HEK293 (cell line): ENCODE results near the gene ADI1.
"Not testable (repeated sequence)": the region's sequence is repeated elsewhere in the genome, so short reads cannot be mapped to it uniquely, and the experiment has no call there.

Experiments
- CTCF ChIA-PET: fragments of 350-600 bp; formaldehyde crosslinking; extraction: SDS; loops from one replicate; lab custom pipeline; 2021; ENCODE audit warnings: antibody characterized with exemption; lab: Yijun Ruan, JAX
- POLR2A ChIA-PET: fragments of 300-600 bp; formaldehyde crosslinking; extraction: SDS; loops from one replicate; lab custom pipeline; 2020; ENCODE audit warnings: antibody characterized with exemption, inconsistent platforms; lab: Yijun Ruan, JAX
- H3K27ac ChIP-seq: fragments of 200-500 bp; sonication (Bioruptor generic); 2 replicates; pipeline ENCODE4 v1.5.1; 2014; ENCODE audit warnings: low read depth, low read length, control low read depth, inconsistent platforms; ENCODE audit errors: extremely low read depth
- H3K36me3 ChIP-seq, 2 experiments: fragments of 200-500 bp in 1 of 2; sonication (Bioruptor generic) in 1 of 2; 1 replicate in 1 of 2; 2 replicates in 1 of 2; pipeline ENCODE4 v1.5.1; 2014 to 2017; ENCODE audit warnings: inconsistent platforms in 2 of 2, low read length in 2 of 2; ENCODE audit not compliant: control insufficient read depth in 2 of 2, insufficient read depth in 1 of 2
- H3K4me1 ChIP-seq: fragments of 200-500 bp; sonication (Bioruptor generic); 2 replicates; pipeline ENCODE4 v1.5.1; 2014; ENCODE audit warnings: mild to moderate bottlenecking, low read length, inconsistent platforms; ENCODE audit not compliant: control insufficient read depth, insufficient read depth
- H3K4me3 ChIP-seq: 2 replicates; pipeline ENCODE4 v1.5.1; 2011; ENCODE audit warnings: low read depth, mild to moderate bottlenecking, control low read depth, low read length, moderate library complexity
- H3K9me3 ChIP-seq: fragments of 200-500 bp; sonication (Bioruptor generic); 2 replicates; pipeline ENCODE4 v1.5.1; 2014; ENCODE audit warnings: low read depth, low read length, inconsistent platforms; ENCODE audit not compliant: control insufficient read depth, insufficient read depth
- GLIS1 ChIP-seq: fragments of 450-650 bp; formaldehyde crosslinking; IDR thresholded peaks from 2 replicates; pipeline ENCODE4 v1.5.1; 2016; ENCODE audit warnings: missing biosample characterization, missing genetic modification characterization
- KLF8 ChIP-seq: fragments of 450-650 bp; formaldehyde crosslinking; IDR thresholded peaks from 2 replicates; pipeline ENCODE4 v1.5.1; 2016; ENCODE audit warnings: missing biosample characterization, missing genetic modification characterization
- MEIS1 ChIP-seq: sonication (generic); formaldehyde crosslinking; IDR thresholded peaks from 2 replicates; pipeline ENCODE4 v1.8.1; 2022; ENCODE audit warnings: missing genetic modification reagents, mild to moderate bottlenecking, borderline replicate concordance
- REPIN1 ChIP-seq: fragments of 450-650 bp; formaldehyde crosslinking; IDR thresholded peaks from 2 replicates; pipeline ENCODE4 v1.5.1; 2017; ENCODE audit warnings: missing biosample characterization, missing genetic modification characterization, low read depth
- SCRT2 ChIP-seq: fragments of 450-650 bp; formaldehyde crosslinking; IDR thresholded peaks from 2 replicates; pipeline ENCODE4 v1.5.1; 2016; ENCODE audit warnings: missing biosample characterization, missing genetic modification characterization
- SP2 ChIP-seq: fragments of 450-650 bp; formaldehyde crosslinking; IDR thresholded peaks from 2 replicates; pipeline ENCODE4 v1.5.1; 2016; ENCODE audit warnings: missing biosample characterization, missing genetic modification characterization
- TRIM28 ChIP-seq: IDR thresholded peaks from 2 replicates; pipeline ENCODE4 v1.6.1; 2011; ENCODE audit warnings: low read length, control low read depth, borderline replicate concordance
- ZNF169 ChIP-seq: fragments of 450-650 bp; formaldehyde crosslinking; IDR thresholded peaks from 2 replicates; pipeline ENCODE4 v1.5.1; 2016; ENCODE audit warnings: missing biosample characterization, missing genetic modification characterization
- ZNF2 ChIP-seq: fragments of 450-650 bp; formaldehyde crosslinking; IDR thresholded peaks from 2 replicates; pipeline ENCODE4 v1.5.1; 2016; ENCODE audit warnings: missing biosample characterization, missing genetic modification characterization
- ZNF23 ChIP-seq: fragments of 450-650 bp; formaldehyde crosslinking; IDR thresholded peaks from 2 replicates; pipeline ENCODE4 v1.5.1; 2016; ENCODE audit warnings: missing biosample characterization, missing genetic modification characterization, borderline replicate concordance
- ZNF24 ChIP-seq: fragments of 450-650 bp; formaldehyde crosslinking; IDR thresholded peaks from 2 replicates; pipeline ENCODE4 v1.5.1; 2016; ENCODE audit warnings: missing biosample characterization, missing genetic modification characterization
- ZNF391 ChIP-seq: fragments of 450-650 bp; formaldehyde crosslinking; IDR thresholded peaks from 2 replicates; pipeline ENCODE4 v1.5.1; 2016; ENCODE audit warnings: low read depth, missing biosample characterization, missing genetic modification characterization, borderline replicate concordance
- ZNF473 ChIP-seq: fragments of 450-650 bp; formaldehyde crosslinking; IDR thresholded peaks from 2 replicates; pipeline ENCODE4 v1.5.1; 2017; ENCODE audit warnings: missing biosample characterization, missing genetic modification characterization
- ZNF623 ChIP-seq: fragments of 450-650 bp; formaldehyde crosslinking; IDR thresholded peaks from 2 replicates; pipeline ENCODE4 v1.5.1; 2016; ENCODE audit warnings: missing biosample characterization, missing genetic modification characterization
- ZNF776 ChIP-seq: fragments of 450-650 bp; formaldehyde crosslinking; IDR thresholded peaks from 2 replicates; pipeline ENCODE4 v1.5.0; 2017; ENCODE audit warnings: missing biosample characterization, missing genetic modification characterization, borderline replicate concordance
- ZNF837 ChIP-seq: fragments of 450-650 bp; formaldehyde crosslinking; IDR thresholded peaks from 2 replicates; pipeline ENCODE4 v1.5.1; 2016; ENCODE audit warnings: missing biosample characterization, missing genetic modification characterization
- TF ChIP-seq, protein P1 (sequence below): fragments of 450-650 bp; formaldehyde crosslinking; IDR thresholded peaks from 2 replicates; pipeline ENCODE4 v1.5.1; 2016; ENCODE audit warnings: missing biosample characterization, missing genetic modification characterization
- TF ChIP-seq, protein P2 (sequence below): fragments of 450-650 bp; formaldehyde crosslinking; IDR thresholded peaks from 2 replicates; pipeline ENCODE4 v1.5.1; 2016; ENCODE audit warnings: missing biosample characterization, missing genetic modification characterization
- TF ChIP-seq, protein P3 (sequence below): fragments of 450-650 bp; formaldehyde crosslinking; IDR thresholded peaks from 2 replicates; pipeline ENCODE4 v1.5.1; 2016; ENCODE audit warnings: missing biosample characterization, missing genetic modification characterization
- TF ChIP-seq, protein P4 (sequence below): fragments of 450-650 bp; formaldehyde crosslinking; IDR thresholded peaks from 2 replicates; pipeline ENCODE4 v1.5.1; 2016; ENCODE audit warnings: missing biosample characterization, missing genetic modification characterization
- TF ChIP-seq, protein P5 (sequence below): fragments of 450-650 bp; formaldehyde crosslinking; IDR thresholded peaks from 2 replicates; pipeline ENCODE4 v1.5.1; 2016; ENCODE audit warnings: missing biosample characterization, missing genetic modification characterization, low read depth

Gene ADI1

DNA sequence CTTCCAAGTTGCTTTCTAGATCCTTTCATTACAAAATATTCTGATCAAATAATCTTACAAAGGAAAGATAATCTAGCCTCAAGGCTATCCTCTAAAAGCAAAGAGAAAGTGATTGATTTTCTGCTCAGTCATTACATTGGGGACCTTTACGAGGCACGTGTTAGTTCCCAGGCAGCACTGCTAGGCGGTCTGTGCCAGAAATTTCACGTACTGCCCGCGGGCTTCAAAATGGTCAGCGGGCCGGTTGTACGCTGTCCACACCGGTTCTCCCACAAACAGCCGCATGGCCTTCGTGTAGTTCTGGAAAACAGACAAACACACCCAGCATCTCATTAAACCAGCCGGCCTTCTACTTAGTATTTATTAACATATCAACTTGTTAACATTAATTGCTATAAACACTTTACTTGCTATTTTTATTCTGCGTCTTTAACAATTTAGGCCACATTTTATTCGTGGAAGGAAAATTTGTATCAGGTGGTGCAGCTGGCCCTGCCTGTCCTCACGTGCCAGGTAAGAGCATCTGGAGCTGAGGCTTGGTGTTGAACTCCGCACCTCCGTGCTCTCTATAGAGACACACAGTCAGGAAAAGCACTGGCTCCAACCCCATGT, 20.4 kb downstream of the ADI1 start:
- Histone ChIP-seq H3K4me1 (no peaks in the 10 kb centered on the region), H3K27ac (no peak overlapping the region), H3K9me3 (no peaks in the 10 kb centered on the region), H3K4me3 (no peak overlapping the region), H3K36me3 (peaks cover 0 to 65% of the 10 kb centered on the region in 2 experiments; a peak in 1 of 3 replicates)
- TF ChIP-seq TRIM28 (no peak), ZNF169 (tag by site-specific recombination) (no peak), KLF8 (tag by site-specific recombination) (no peak)
- TF ChIP-seq, protein P1, sequence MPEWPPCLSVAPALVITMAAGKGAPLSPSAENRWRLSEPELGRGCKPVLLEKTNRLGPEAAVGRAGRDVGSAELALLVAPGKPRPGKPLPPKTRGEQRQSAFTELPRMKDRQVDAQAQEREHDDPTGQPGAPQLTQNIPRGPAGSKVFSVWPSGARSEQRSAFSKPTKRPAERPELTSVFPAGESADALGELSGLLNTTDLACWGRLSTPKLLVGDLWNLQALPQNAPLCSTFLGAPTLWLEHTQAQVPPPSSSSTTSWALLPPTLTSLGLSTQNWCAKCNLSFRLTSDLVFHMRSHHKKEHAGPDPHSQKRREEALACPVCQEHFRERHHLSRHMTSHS (tag by site-specific recombination) = no peak
- TF ChIP-seq, protein P2, sequence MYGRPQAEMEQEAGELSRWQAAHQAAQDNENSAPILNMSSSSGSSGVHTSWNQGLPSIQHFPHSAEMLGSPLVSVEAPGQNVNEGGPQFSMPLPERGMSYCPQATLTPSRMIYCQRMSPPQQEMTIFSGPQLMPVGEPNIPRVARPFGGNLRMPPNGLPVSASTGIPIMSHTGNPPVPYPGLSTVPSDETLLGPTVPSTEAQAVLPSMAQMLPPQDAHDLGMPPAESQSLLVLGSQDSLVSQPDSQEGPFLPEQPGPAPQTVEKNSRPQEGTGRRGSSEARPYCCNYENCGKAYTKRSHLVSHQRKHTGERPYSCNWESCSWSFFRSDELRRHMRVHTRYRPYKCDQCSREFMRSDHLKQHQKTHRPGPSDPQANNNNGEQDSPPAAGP = no peak
- CTCF ChIA-PET = no interaction called here
- POLR2A ChIA-PET = no interaction called here

DNA sequence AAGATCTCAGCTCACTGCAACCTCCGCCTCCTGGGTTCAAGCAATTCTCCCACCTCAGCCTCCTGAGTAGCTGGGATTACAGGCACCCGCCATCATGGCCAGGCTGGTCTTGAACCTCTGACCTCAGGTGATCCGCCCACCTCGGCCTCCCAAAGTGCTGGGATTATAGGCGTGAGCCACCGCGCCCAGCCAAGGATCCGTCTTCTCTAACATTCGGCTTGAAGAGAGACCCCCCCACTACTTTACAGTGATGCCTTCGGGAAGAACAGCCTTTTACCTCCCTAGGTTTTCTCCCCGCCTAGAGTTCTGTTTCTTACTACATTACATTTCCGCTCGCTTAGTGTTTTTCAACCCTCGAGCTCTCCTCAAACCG, 22.6 kb downstream of the ADI1 start:
- ChIA-PET POLR2A (interaction anchor here (0.8 kb wide), 1 partner anchor 22 kb away, joined by 3 read pairs; no protein-coding TSS in a partner anchor), CTCF (interaction anchor here (0.5 kb wide), 1 partner anchor 319 kb away, joined by 3 read pairs; no protein-coding TSS in a partner anchor)
- not testable (repeated sequence) for H3K4me1 ChIP-seq, H3K27ac ChIP-seq, H3K4me3 ChIP-seq, H3K9me3 ChIP-seq
- peaks cover 0 to 53% of the 10 kb centered on the region in 2 experiments; a peak in 1 of 3 replicates for H3K36me3 ChIP-seq

DNA sequence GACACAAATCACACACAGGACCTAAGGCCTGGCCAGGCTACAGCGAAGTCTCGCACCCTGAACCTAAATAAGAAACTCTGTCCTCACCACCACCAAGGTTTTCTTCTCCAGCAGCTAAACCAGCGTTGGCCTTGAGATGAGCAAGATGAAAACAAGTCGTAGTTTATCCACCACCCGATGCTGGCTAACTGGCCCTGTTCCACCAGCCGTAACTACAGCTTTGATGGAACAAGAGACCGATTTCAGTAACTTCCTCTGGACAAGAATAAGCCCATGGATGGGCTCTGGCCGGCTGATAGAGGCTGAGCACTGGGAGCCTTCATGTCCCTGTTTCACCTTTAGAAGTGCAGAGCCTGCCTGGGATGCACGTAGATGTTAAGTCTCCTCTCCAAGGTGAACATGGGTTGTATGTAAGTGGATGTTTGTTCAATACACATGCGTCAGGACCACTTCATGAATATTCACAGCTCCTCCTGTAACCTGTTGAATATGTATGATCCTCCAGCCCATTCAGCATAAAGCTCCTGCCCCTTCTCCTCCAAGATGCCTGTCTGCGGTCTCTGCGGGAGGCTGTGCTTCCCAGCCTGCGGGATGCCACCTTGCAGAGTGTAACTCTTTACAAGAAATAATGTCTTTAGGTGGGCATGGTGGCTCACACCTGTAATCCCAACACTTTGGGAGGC, 24.2 kb downstream of the ADI1 start:
- Histone ChIP-seq H3K9me3 (no peaks in the 10 kb centered on the region), H3K4me3 (no peak overlapping the region), H3K27ac (no peak overlapping the region), H3K4me1 (no peaks in the 10 kb centered on the region), H3K36me3 (peaks cover 0 to 41% of the 10 kb centered on the region in 2 experiments; a peak in 1 of 3 replicates)
- ChIA-PET CTCF (no interaction called here), POLR2A (no interaction called here)
- TF ChIP-seq ZNF24 (tag by site-specific recombination) (no peak), MEIS1 (CRISPR knock-in tag) (no peak), ZNF623 (tag by site-specific recombination) (no peak), ZNF837 (tag by site-specific recombination) (no peak), SCRT2 (peak; percentile 70; the same call in 1 of the 2 replicates)
- TF ChIP-seq, protein P3, sequence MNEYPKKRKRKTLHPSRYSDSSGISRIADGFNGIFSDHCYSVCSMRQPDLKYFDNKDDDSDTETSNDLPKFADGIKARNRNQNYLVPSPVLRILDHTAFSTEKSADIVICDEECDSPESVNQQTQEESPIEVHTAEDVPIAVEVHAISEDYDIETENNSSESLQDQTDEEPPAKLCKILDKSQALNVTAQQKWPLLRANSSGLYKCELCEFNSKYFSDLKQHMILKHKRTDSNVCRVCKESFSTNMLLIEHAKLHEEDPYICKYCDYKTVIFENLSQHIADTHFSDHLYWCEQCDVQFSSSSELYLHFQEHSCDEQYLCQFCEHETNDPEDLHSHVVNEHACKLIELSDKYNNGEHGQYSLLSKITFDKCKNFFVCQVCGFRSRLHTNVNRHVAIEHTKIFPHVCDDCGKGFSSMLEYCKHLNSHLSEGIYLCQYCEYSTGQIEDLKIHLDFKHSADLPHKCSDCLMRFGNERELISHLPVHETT (tag by site-specific recombination) = no peak

DNA sequence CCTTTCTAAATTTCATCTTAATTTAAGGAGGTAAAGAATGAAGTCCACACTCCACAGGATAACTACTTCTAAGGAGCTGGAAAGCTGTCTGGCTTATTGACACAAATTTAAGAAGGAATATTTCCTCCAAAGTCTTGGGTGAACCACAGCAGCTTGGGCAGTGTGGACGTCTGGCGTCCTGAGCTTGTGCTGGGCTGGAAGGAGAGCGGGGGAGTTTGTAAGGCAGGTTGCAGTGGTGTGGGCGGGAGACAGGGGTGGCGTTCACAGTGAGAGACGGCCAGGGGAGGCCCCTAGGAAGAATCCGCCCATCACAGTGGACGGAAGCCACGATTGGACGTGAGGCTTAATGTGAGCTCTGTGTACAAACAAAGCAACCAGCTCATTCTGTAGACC, 25.7 kb downstream of the ADI1 start:
- H3K36me3 ChIP-seq = peaks cover 0 to 28% of the 10 kb centered on the region in 2 experiments; a peak in 1 of 3 replicates
- H3K27ac ChIP-seq = no peak overlapping the region
- no peak overlapping the region for H3K4me3 ChIP-seq
- H3K4me1 ChIP-seq = no peaks in the 10 kb centered on the region
- no peaks in the 10 kb centered on the region for H3K9me3 ChIP-seq
- CTCF ChIA-PET = interaction anchor here (0.5 to 1.0 kb wide), 2 partner anchors 43 to 44 kb away, joined by 3 read pairs; no protein-coding TSS in a partner anchor
- POLR2A ChIA-PET = interaction anchor here (0.7 to 1.9 kb wide), 3 partner anchors 26 to 82 kb away, joined by 3 to 9 read pairs (median 4); partner anchors contain the start of genes ADI1 and RNASEH1
- TF ChIP-seq REPIN1 (no peak), ZNF391 (tag by site-specific recombination) (no peak), GLIS1 (tag by site-specific recombination) (no peak), ZNF2 (no peak), SP2 (tag by site-specific recombination) (peak; percentile 54), ZNF776 (no peak), ZNF473 (tag by site-specific recombination) (no peak), ZNF23 (no peak)
- TF ChIP-seq, protein P4, sequence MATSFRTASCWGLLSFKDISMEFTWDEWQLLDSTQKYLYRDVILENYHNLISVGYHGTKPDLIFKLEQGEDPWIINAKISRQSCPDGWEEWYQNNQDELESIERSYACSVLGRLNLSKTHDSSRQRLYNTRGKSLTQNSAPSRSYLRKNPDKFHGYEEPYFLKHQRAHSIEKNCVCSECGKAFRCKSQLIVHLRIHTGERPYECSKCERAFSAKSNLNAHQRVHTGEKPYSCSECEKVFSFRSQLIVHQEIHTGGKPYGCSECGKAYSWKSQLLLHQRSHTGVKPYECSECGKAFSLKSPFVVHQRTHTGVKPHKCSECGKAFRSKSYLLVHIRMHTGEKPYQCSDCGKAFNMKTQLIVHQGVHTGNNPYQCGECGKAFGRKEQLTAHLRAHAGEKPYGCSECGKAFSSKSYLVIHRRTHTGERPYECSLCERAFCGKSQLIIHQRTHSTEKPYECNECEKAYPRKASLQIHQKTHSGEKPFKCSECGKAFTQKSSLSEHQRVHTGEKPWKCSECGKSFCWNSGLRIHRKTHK (tag by site-specific recombination) = no peak
- TF ChIP-seq, protein P5, sequence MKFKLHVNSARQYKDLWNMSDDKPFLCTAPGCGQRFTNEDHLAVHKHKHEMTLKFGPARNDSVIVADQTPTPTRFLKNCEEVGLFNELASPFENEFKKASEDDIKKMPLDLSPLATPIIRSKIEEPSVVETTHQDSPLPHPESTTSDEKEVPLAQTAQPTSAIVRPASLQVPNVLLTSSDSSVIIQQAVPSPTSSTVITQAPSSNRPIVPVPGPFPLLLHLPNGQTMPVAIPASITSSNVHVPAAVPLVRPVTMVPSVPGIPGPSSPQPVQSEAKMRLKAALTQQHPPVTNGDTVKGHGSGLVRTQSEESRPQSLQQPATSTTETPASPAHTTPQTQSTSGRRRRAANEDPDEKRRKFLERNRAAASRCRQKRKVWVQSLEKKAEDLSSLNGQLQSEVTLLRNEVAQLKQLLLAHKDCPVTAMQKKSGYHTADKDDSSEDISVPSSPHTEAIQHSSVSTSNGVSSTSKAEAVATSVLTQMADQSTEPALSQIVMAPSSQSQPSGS (tag by site-specific recombination) = no peak
